ENCODE results near the gene NDUFA11. TPM values are rescaled to one million over a fixed set of nuclear protein-coding genes. Genes with fewer than 3 reads are reported as not detected.

NDUFA11 gene
- total RNA-seq, 4 donors from 2014 or later: 149 to 352 (median 235) TPM

- Histone ChIP-seq H3K27ac (peak overlapping the region; percentile 59 to 71 (median 64)), H3K9me3 (no peaks in the 10 kb centered on the region), H3K4me3 (no peak overlapping the region), H3K27me3 (no peaks in the 10 kb centered on the region), H3K4me1 (peaks cover 6 to 30% (median 15%) of the 10 kb centered on the region in 4 donors), H3K36me3 (peaks cover 0 to under 1% (median 0%) of the 10 kb centered on the region in 4 donors)
- 68 to 77% methylated on average over 9 to 16 of the region's 16 CpGs for WGBS, 2 donors (ENCODE audit: low coverage in 1 of 2)
- in situ Hi-C loops (cut with MboI; ENCODE audit: low pct_ligation_motif_present in 1 of 4, low pct_unique_long_range_greater_than_20kb in 1 of 4, low sequenced_read_pairs in 3 of 4): no loop called here
- no peak for DNase-seq
- intact Hi-C loops (cut with DNase I; ENCODE audit: low total_unique reads): no loop called here
- TF ChIP-seq CTCF (IDR thresholded peaks at IDR 0.05): no peak
- no peak for TF ChIP-seq EP300 (IDR thresholded peaks at IDR 0.05; ENCODE audit: low read depth)
These were observed 31.3 kb upstream of the NDUFA11 start for GRCh38 chr19:5934774-5935472.

- Histone ChIP-seq H3K27me3 (no peaks in the 10 kb centered on the region), H3K36me3 (peaks cover 0 to 3% (median 0%) of the 10 kb centered on the region in 4 donors), H3K4me3 (no peak overlapping the region), H3K27ac (peak overlapping the region; percentile 7 to 65 (median 61)), H3K9me3 (no peaks in the 10 kb centered on the region), H3K4me1 (peaks cover 6 to 30% (median 17%) of the 10 kb centered on the region in 4 donors)
- DNase-seq: no peak
- 85% methylated on average over 5 of the region's 5 CpGs; no CpG with 5 or more reads in 1 of the 2 donors for WGBS, 2 donors (ENCODE audit: low coverage in 1 of 2)
- in situ Hi-C loops (cut with MboI; ENCODE audit: low pct_ligation_motif_present in 1 of 4, low pct_unique_long_range_greater_than_20kb in 1 of 4, low sequenced_read_pairs in 3 of 4) (no loop called here), intact Hi-C loops (cut with DNase I; ENCODE audit: low total_unique reads) (no loop called here)
- TF ChIP-seq CTCF (IDR thresholded peaks at IDR 0.05) (no peak), EP300 (IDR thresholded peaks at IDR 0.05; ENCODE audit: low read depth) (no peak), POLR2AphosphoS5 (IDR thresholded peaks at IDR 0.05) (no peak), POLR2A (IDR thresholded peaks at IDR 0.05) (no peak)
These were observed 30.4 kb upstream of the NDUFA11 start for GRCh38 chr19:5934069-5934401.

- TF ChIP-seq POLR2A (IDR thresholded peaks at IDR 0.05) (no peak), CTCF (IDR thresholded peaks at IDR 0.05) (no peak), POLR2AphosphoS5 (IDR thresholded peaks at IDR 0.05) (no peak), EP300 (IDR thresholded peaks at IDR 0.05; ENCODE audit: low read depth) (no peak)
- Histone ChIP-seq H3K27ac (peak overlapping the region; percentile 7 to 65 (median 61)), H3K4me3 (no peak overlapping the region)
These were observed 29.9 kb upstream of the NDUFA11 start for GRCh38 chr19:5933391-5934068.

GRCh38 chr19:5932609-5933262, 29.1 kb upstream of the NDUFA11 start:
- Histone ChIP-seq H3K27ac (peak overlapping the region; percentile 6 to 63 (median 47)), H3K36me3 (peaks cover 0 to 5% (median 0%) of the 10 kb centered on the region in 4 donors), H3K4me1 (peaks cover 6 to 26% (median 16%) of the 10 kb centered on the region in 4 donors), H3K27me3 (no peaks in the 10 kb centered on the region), H3K9me3 (no peaks in the 10 kb centered on the region), H3K4me3 (no peak overlapping the region)
- no peak for TF ChIP-seq POLR2AphosphoS5 (IDR thresholded peaks at IDR 0.05)
- TF ChIP-seq POLR2A (IDR thresholded peaks at IDR 0.05): no peak
- no peak for TF ChIP-seq CTCF (IDR thresholded peaks at IDR 0.05)
- no peak for TF ChIP-seq EP300 (IDR thresholded peaks at IDR 0.05; ENCODE audit: low read depth)
- in situ Hi-C loops (cut with MboI; ENCODE audit: low pct_ligation_motif_present in 1 of 4, low pct_unique_long_range_greater_than_20kb in 1 of 4, low sequenced_read_pairs in 3 of 4) (no loop called here), intact Hi-C loops (cut with DNase I; ENCODE audit: low total_unique reads) (no loop called here)
- no peak for DNase-seq
- 91% methylated on average over 20 of the region's 21 CpGs; no CpG with 5 or more reads in 1 of the 2 donors for WGBS, 2 donors (ENCODE audit: low coverage in 1 of 2)

More at GRCh38 chr19:5933391-5934068, 29.9 kb upstream of the NDUFA11 start:
- no peaks in the 10 kb centered on the region for H3K9me3 ChIP-seq
- DNase-seq: no peak
- intact Hi-C loops (cut with DNase I; ENCODE audit: low total_unique reads): no loop called here
- H3K4me1 ChIP-seq: peaks cover 6 to 29% (median 17%) of the 10 kb centered on the region in 4 donors
- H3K27me3 ChIP-seq: no peaks in the 10 kb centered on the region
- WGBS, 2 donors (ENCODE audit: low coverage in 1 of 2): 79% methylated on average over 20 of the region's 20 CpGs; no CpG with 5 or more reads in 1 of the 2 donors
- peaks cover 0 to 5% (median 0%) of the 10 kb centered on the region in 4 donors for H3K36me3 ChIP-seq
- in situ Hi-C loops (cut with MboI; ENCODE audit: low pct_ligation_motif_present in 1 of 4, low pct_unique_long_range_greater_than_20kb in 1 of 4, low sequenced_read_pairs in 3 of 4): no loop called here
